GM12878 (cell line): ENCODE measurements around the gene RELL2. TPM values are rescaled to one million over a fixed set of nuclear protein-coding genes. Genes with fewer than 3 reads are reported as not detected.
A peak's percentile ranks its signal among the peaks of the same experiment; 100 is the strongest.

Experiments used
- ASH2L ChIP-seq: fragments of 300-600, 200-600 bp; sonication (generic); IDR thresholded peaks from 2 replicates; pipeline ENCODE4 v1.6.1; 2017; ENCODE audit warnings: low read depth, mild to moderate bottlenecking, borderline replicate concordance
- CEBPZ ChIP-seq: fragments of 150-350 bp; IDR thresholded peaks from 2 replicates; pipeline ENCODE4 v1.6.1; 2016; ENCODE audit warnings: low read depth, low read length
- DPF2 ChIP-seq: fragments of 450-650 bp; IDR thresholded peaks from 2 replicates; pipeline ENCODE4 v1.6.1; 2017; ENCODE audit warnings: mild to moderate bottlenecking
- FOXM1 ChIP-seq: IDR thresholded peaks from 2 replicates; pipeline ENCODE4 v1.6.1; 2012; ENCODE audit warnings: low read depth, mild to moderate bottlenecking, inconsistent platforms, low read length, moderate library complexity
- IKZF1 ChIP-seq: fragments of 450-650 bp; conservative IDR thresholded peaks from 2 replicates; pipeline ENCODE4 v1.6.1; 2017; ENCODE audit warnings: antibody characterized with exemption, mild to moderate bottlenecking
- JUNB ChIP-seq: IDR thresholded peaks from 2 replicates; pipeline ENCODE4 v1.6.1; 2016; ENCODE audit warnings: antibody characterized with exemption, mild to moderate bottlenecking
- KAT2A ChIP-seq: conservative IDR thresholded peaks from 2 replicates; pipeline ENCODE4 v1.6.1; 2011; ENCODE audit warnings: low read depth, low read length; ENCODE audit not compliant: control insufficient read depth
- MEF2B ChIP-seq: fragments of 450-650 bp; IDR thresholded peaks from 2 replicates; pipeline ENCODE4 v1.6.1; 2018; ENCODE audit warnings: mild to moderate bottlenecking, moderate library complexity; ENCODE audit not compliant: partially characterized antibody, poor library complexity, severe bottlenecking
- MLLT1 ChIP-seq: fragments of 450-650 bp; IDR thresholded peaks from 2 replicates; pipeline ENCODE4 v1.6.1; 2016; ENCODE audit warnings: mild to moderate bottlenecking
- NRF1 ChIP-seq: conservative IDR thresholded peaks from 2 replicates; pipeline ENCODE4 v1.6.1; 2011; ENCODE audit warnings: mild to moderate bottlenecking, low read depth, low read length, improper control_type of control experiment
- PAX5 ChIP-seq: IDR thresholded peaks from 2 replicates; pipeline ENCODE4 v1.6.1; 2011; ENCODE audit warnings: low read depth, low read length, borderline replicate concordance
- SMAD5 ChIP-seq: IDR thresholded peaks from 2 replicates; pipeline ENCODE4 v1.6.1; 2016; ENCODE audit warnings: antibody characterized with exemption, low read depth
- SREBF1 ChIP-seq: IDR thresholded peaks from 2 replicates; pipeline ENCODE4 v1.6.1; 2012; ENCODE audit warnings: mild to moderate bottlenecking, low read length
- TAF1 ChIP-seq: IDR thresholded peaks from 2 replicates; pipeline ENCODE4 v1.6.1; 2011; ENCODE audit warnings: mild to moderate bottlenecking, low read depth, low read length, borderline replicate concordance
- YY1 ChIP-seq: IDR thresholded peaks from 2 replicates; pipeline ENCODE4 v1.6.1; 2011; ENCODE audit warnings: low read depth, mild to moderate bottlenecking, low read length
- ZNF24 ChIP-seq: fragments of 450-650 bp; IDR thresholded peaks from 2 replicates; pipeline ENCODE4 v1.6.1; 2017; ENCODE audit warnings: antibody characterized with exemption, mild to moderate bottlenecking
- ZSCAN29 ChIP-seq: fragments of 450-650 bp; IDR thresholded peaks from 2 replicates; pipeline ENCODE4 v1.6.1; 2017; ENCODE audit warnings: mild to moderate bottlenecking, moderate library complexity
- polyA plus RNA-seq, 11 experiments: library from polyadenylated mRNA; depleted of rRNA in 4 of 11; unstranded in 6 of 11; stranded (reverse) in 5 of 11; fragments of >200 nt; fragmentation: Nextera tagmentation in 4 of 11; fragmentation: Illumina TruSeq in 1 of 11; extraction: Ambion mirVana in 4 of 11; extraction: Trizol in 1 of 11; gene quantifications; 1 replicate in 1 of 11; 2 replicates in 10 of 11; pipeline versions ENCODE4 v1.2.1 to v1.2.3, GENCODE V29; 2011 to 2016; ENCODE audit warnings: inconsistent platforms in 2 of 11, missing spikeins in 2 of 11, low read depth in 1 of 11
- total RNA-seq, 4 experiments: library from RNA; depleted of rRNA in 3 of 4; stranded (reverse); fragments of >200 nt in 3 of 4; fragmentation: Illumina TruSeq in 1 of 4; extraction: Trizol in 1 of 4; gene quantifications; 2 replicates each; pipeline versions ENCODE4 v1.2.1 to v1.2.3, GENCODE V29; 2013 to 2021
- TF ChIP-seq, protein P1 (sequence below), 3 experiments: IDR thresholded peaks in 2 of 3; conservative IDR thresholded peaks in 1 of 3; 2 replicates each; pipeline ENCODE4 v1.5.1; 2011; ENCODE audit warnings: low read depth in 3 of 3, low read length in 3 of 3, mild to moderate bottlenecking in 3 of 3, control low read depth in 2 of 3, moderate library complexity in 2 of 3, inconsistent platforms in 1 of 3, mixed read lengths in 1 of 3; ENCODE audit not compliant: control insufficient read depth in 2 of 3, insufficient read depth in 1 of 3; ENCODE audit errors: extremely low read depth in 1 of 3

Gene RELL2
- total and polyA plus RNA-seq, 10 of the 15 experiments (the other 5 are each of a cell fraction or from before 2014, with no cell fraction given) = 0.23 to 21.4 (median 7.1) TPM

DNA sequence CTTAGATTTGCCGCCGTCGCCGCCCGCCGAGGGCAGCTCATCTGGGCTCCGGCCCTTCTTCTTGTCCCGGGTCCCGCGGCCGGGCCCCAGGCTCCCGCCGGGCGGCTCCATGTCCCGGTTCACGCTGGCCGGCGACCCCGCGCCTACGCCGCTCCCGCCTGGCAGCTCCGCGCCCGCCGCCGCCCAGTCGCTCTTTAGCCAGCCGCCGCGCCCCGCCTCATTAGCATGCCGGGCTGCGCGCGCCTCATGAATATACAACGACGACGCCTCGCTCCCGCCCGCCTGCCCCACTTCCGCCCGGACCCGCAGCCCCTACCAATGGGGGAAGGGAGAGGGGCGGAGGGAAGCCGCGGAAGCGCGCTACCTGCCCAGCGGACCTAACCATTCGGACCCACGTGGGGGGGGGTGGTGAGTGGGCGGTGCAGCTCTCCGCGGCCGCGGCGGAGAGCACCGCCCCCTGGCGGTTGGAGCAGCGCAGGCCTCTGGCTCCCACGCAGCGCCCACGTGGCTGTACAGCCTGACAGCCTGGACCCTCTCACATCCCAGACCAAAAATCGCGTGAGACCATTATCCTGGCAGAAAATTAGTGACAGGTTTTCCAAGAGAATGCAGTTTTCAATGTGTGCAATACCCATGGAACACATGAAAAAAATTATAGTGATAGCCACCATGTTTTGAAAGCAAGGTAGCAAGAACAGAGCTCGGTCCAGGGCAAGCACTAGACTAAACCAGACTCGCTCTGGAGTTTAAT lies 17.8 kb upstream of the RELL2 start, which contains the start of gene DIAPH1 (continued):
- 0 out of 2 replicates have a peak, but pooled peaks have one; percentile 28 for TF ChIP-seq MLLT1
- TF ChIP-seq KAT2A = no peak
- no peak for TF ChIP-seq JUNB
- TF ChIP-seq DPF2 = peak; percentile 87
- TF ChIP-seq SREBF1 = peak; percentile 93
- TF ChIP-seq ASH2L = no peak
- peak; percentile 46; the same call in 1 of the 2 replicates for TF ChIP-seq ZNF24
- TF ChIP-seq, protein P1, sequence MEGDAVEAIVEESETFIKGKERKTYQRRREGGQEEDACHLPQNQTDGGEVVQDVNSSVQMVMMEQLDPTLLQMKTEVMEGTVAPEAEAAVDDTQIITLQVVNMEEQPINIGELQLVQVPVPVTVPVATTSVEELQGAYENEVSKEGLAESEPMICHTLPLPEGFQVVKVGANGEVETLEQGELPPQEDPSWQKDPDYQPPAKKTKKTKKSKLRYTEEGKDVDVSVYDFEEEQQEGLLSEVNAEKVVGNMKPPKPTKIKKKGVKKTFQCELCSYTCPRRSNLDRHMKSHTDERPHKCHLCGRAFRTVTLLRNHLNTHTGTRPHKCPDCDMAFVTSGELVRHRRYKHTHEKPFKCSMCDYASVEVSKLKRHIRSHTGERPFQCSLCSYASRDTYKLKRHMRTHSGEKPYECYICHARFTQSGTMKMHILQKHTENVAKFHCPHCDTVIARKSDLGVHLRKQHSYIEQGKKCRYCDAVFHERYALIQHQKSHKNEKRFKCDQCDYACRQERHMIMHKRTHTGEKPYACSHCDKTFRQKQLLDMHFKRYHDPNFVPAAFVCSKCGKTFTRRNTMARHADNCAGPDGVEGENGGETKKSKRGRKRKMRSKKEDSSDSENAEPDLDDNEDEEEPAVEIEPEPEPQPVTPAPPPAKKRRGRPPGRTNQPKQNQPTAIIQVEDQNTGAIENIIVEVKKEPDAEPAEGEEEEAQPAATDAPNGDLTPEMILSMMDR (IDR thresholded peaks at IDR 0.05 in 2 of 3, conservative IDR thresholded peaks at IDR 0.05 in 1 of 3; ENCODE audit: control insufficient read depth in 2 of 3, extremely low read depth in 1 of 3, insufficient read depth in 1 of 3, low read depth in 3 of 3, low read length in 3 of 3) = peak; percentile 95 to 99 (median 96); a peak in 5 of 6 replicates
- no peak for TF ChIP-seq SMAD5
- peak; percentile 47 for TF ChIP-seq NRF1
- TF ChIP-seq PAX5 = peak; percentile 87; the same call in 1 of the 2 replicates
- peak; percentile 33; the same call in 1 of the 2 replicates for TF ChIP-seq TAF1
- peak; percentile 89 for TF ChIP-seq YY1
- peak; percentile 75; the same call in 1 of the 2 replicates for TF ChIP-seq ZSCAN29
- TF ChIP-seq MEF2B = no peak
- peak; percentile 86 for TF ChIP-seq FOXM1
- peak; percentile 89 for TF ChIP-seq IKZF1
- no peak for TF ChIP-seq CEBPZ
